IMR-90 (cell line): ENCODE results near the gene TPCN1. TPM values are rescaled to one million over a fixed set of nuclear protein-coding genes. Genes with fewer than 3 reads are reported as not detected.

Experiments
- ATAC-seq: fragments of 200-7000 bp; cut with Tn5 transposase; 2 replicates; pipeline ENCODE4 v1.9.1; 2020; ENCODE audit warnings: low read depth, mild to moderate bottlenecking, moderate library complexity
- BruUV-seq: library from RNA; stranded (reverse); fragments of 400-500 nt; replicated peaks from 2 replicates; lab custom pipeline; 2021; lab: Mats Ljungman, UMichigan
- CTCF ChIA-PET: fragments of 300-600 bp; formaldehyde crosslinking; extraction: SDS; loops from one replicate; lab custom pipeline; 2021; ENCODE audit warnings: antibody characterized with exemption; lab: Yijun Ruan, JAX
- POLR2A ChIA-PET: fragments of 300-600 bp; sonication (Branson Sonifier 250); formaldehyde crosslinking; loops from one replicate; lab custom pipeline; 2022; ENCODE audit warnings: antibody characterized with exemption; ENCODE audit not compliant: unreplicated experiment; lab: Charles Lee
- DNase-seq: peaks from one replicate; pipeline ENCODE4 v3.0.0; 2013
- H2AFZ ChIP-seq: replicated peaks from 2 replicates; pipeline ENCODE3; 2013; ENCODE audit warnings: low read length, mild to moderate bottlenecking; ENCODE audit not compliant: poor library complexity
- H2AK5ac ChIP-seq: 2 replicates; pipeline ENCODE4 v1.6.1; 2013; ENCODE audit warnings: low read depth, low read length, inconsistent platforms
- H2AK9ac ChIP-seq: replicated peaks from 2 replicates; pipeline ENCODE3; 2013; ENCODE audit warnings: mild to moderate bottlenecking, low read depth, low read length, moderate library complexity; ENCODE audit not compliant: poor library complexity
- H2BK120ac ChIP-seq: 2 replicates; pipeline ENCODE4 v1.6.1; 2013; ENCODE audit warnings: low read depth, low read length, inconsistent platforms
- H2BK15ac ChIP-seq: 3 replicates; pipeline ENCODE4 v1.6.1; 2013; ENCODE audit warnings: low read depth, low read length, inconsistent platforms
- H2BK20ac ChIP-seq: 2 replicates; pipeline ENCODE4 v1.6.1; 2013; ENCODE audit warnings: low read depth, mild to moderate bottlenecking, inconsistent platforms, low read length, moderate library complexity
- H2BK5ac ChIP-seq: 2 replicates; pipeline ENCODE4 v1.6.1; 2013; ENCODE audit warnings: mild to moderate bottlenecking, low read depth, low read length, inconsistent platforms; ENCODE audit not compliant: poor library complexity, severe bottlenecking
- H3K14ac ChIP-seq: replicated peaks from 2 replicates; pipeline ENCODE4 v1.6.1; 2013; ENCODE audit warnings: low read depth, low read length, inconsistent platforms
- H3K18ac ChIP-seq: 2 replicates; pipeline ENCODE4 v1.6.1; 2013; ENCODE audit warnings: low read depth, low read length, control low read depth
- H3K23ac ChIP-seq: 2 replicates; pipeline ENCODE4 v1.6.1; 2013; ENCODE audit warnings: low read depth, low read length, inconsistent platforms
- H3K27ac ChIP-seq: 2 replicates; pipeline ENCODE4 v1.5.1; 2013; ENCODE audit warnings: mild to moderate bottlenecking, control low read depth, low read length; ENCODE audit not compliant: insufficient read depth
- H3K27me3 ChIP-seq: 2 replicates; pipeline ENCODE4 v1.6.1; 2013; ENCODE audit warnings: low read length; ENCODE audit not compliant: control insufficient read depth, insufficient read depth
- H3K36me3 ChIP-seq: 2 replicates; pipeline ENCODE4 v1.6.1; 2013; ENCODE audit warnings: low read length, mixed read lengths; ENCODE audit not compliant: control insufficient read depth, insufficient read depth
- H3K4ac ChIP-seq: 2 replicates; pipeline ENCODE4 v1.6.1; 2013; ENCODE audit warnings: low read depth, low read length, inconsistent platforms
- H3K4me1 ChIP-seq: 2 replicates; pipeline ENCODE4 v1.6.1; 2013; ENCODE audit warnings: low read length, mixed read lengths; ENCODE audit not compliant: control insufficient read depth, insufficient read depth
- H3K4me2 ChIP-seq: 2 replicates; pipeline ENCODE4 v1.6.1; 2013; ENCODE audit warnings: low read depth, mild to moderate bottlenecking, control low read depth, low read length, moderate library complexity
- H3K4me3 ChIP-seq: 2 replicates; pipeline ENCODE4 v1.5.1; 2013; ENCODE audit warnings: low read depth, mild to moderate bottlenecking, control low read depth, low read length, moderate library complexity; ENCODE audit not compliant: insufficient read depth
- H3K56ac ChIP-seq: 2 replicates; pipeline ENCODE4 v1.6.1; 2013; ENCODE audit warnings: low read length, inconsistent platforms; ENCODE audit not compliant: insufficient read depth; ENCODE audit errors: extremely low read depth
- H3K79me1 ChIP-seq, 2 experiments: 2 replicates each; pipeline ENCODE4 v1.6.1; 2013; ENCODE audit warnings: low read length in 2 of 2, inconsistent platforms in 1 of 2, low read depth in 1 of 2
- H3K9ac ChIP-seq: 2 replicates; pipeline ENCODE4 v1.6.1; 2013; ENCODE audit warnings: low read depth, low read length, control low read depth
- H3K9me1 ChIP-seq: 2 replicates; pipeline ENCODE4 v1.6.1; 2013; ENCODE audit warnings: low read length, inconsistent platforms; ENCODE audit not compliant: insufficient read depth
- H3K9me3 ChIP-seq: 2 replicates; pipeline ENCODE4 v1.6.1; 2013; ENCODE audit warnings: low read length; ENCODE audit not compliant: control insufficient read depth, insufficient read depth
- H4K20me1 ChIP-seq: 2 replicates; pipeline ENCODE4 v1.6.1; 2013; ENCODE audit warnings: low read length, inconsistent platforms; ENCODE audit not compliant: insufficient read depth
- H4K5ac ChIP-seq: 2 replicates; pipeline ENCODE4 v1.6.1; 2013; ENCODE audit warnings: mild to moderate bottlenecking, low read depth, low read length, control low read depth
- H4K8ac ChIP-seq, 2 experiments: 2 replicates each; pipeline ENCODE4 v1.6.1; 2013; ENCODE audit warnings: low read depth in 2 of 2, low read length in 2 of 2, control low read depth in 1 of 2, inconsistent platforms in 1 of 2
- H4K91ac ChIP-seq: 2 replicates; pipeline ENCODE4 v1.6.1; 2013; ENCODE audit warnings: low read depth, low read length, inconsistent platforms; ENCODE audit not compliant: insufficient read depth
- FOS ChIP-seq: fragments of 150-350 bp; IDR thresholded peaks from 2 replicates; pipeline ENCODE4 v1.6.1; 2016; ENCODE audit warnings: low read depth, low read length
- MAZ ChIP-seq: IDR thresholded peaks from 2 replicates; pipeline ENCODE4 v1.6.1; 2012; ENCODE audit warnings: low read depth, mild to moderate bottlenecking, low read length, improper control_type of control experiment, moderate library complexity, borderline replicate concordance
- POLR2A ChIP-seq: IDR thresholded peaks from 2 replicates; pipeline ENCODE4 v1.6.1; 2012; ENCODE audit warnings: mild to moderate bottlenecking, low read depth, low read length
- RCOR1 ChIP-seq: IDR thresholded peaks from 2 replicates; pipeline ENCODE4 v1.6.1; 2012; ENCODE audit warnings: mild to moderate bottlenecking, low read length, improper control_type of control experiment; ENCODE audit not compliant: insufficient replicate concordance
- SMC3 ChIP-seq: fragments of 150-350 bp; IDR thresholded peaks from 2 replicates; pipeline ENCODE4 v1.6.1; 2016; ENCODE audit warnings: low read depth, mild to moderate bottlenecking, antibody characterized with exemption, low read length, moderate library complexity
- whole genome bisulfite sequencing, 2 experiments: methylation state at CpG; one replicate each; pipeline versions ENCODE4 v1.1.5 to v1.1.7; 2013; ENCODE audit warnings: missing lambda C conversion rate in 2 of 2; ENCODE audit not compliant: insufficient read length in 1 of 2; ENCODE audit errors: extremely low coverage in 2 of 2; 5-methylcytosine and 5-hydroxymethylcytosine counted together
- dilution Hi-C: fragments of 300-500 bp; cut with HindIII; formaldehyde crosslinking; loops from one replicate; pipeline ENCODE4 v1.14.3; 2018; ENCODE audit warnings: low sequenced_read_pairs; ENCODE audit not compliant: unreplicated experiment
- in situ Hi-C: fragments of 300-500 bp; cut with MboI; formaldehyde crosslinking; loops from 3 replicates; pipeline ENCODE4 v1.14.3; 2019; ENCODE audit warnings: low sequenced_read_pairs, inconsistent platforms, mixed read lengths
- intact Hi-C: fragments of 100-400 bp; cut with micrococcal nuclease; formaldehyde crosslinking; loops from 2 replicates; pipeline ENCODE4 v1.10.0; 2022
- polyA plus RNA-seq, 3 experiments: library from polyadenylated mRNA; depleted of rRNA; stranded (reverse); fragments of >200 nt; gene quantifications; 2 replicates each; pipeline ENCODE4 v1.2.3, GENCODE V29; 2012; ENCODE audit warnings: low replicate concordance in 1 of 3
- total RNA-seq: library from RNA; depleted of rRNA; stranded (reverse); fragments of >200 nt; gene quantifications from 2 replicates; pipeline ENCODE4 v1.2.3, GENCODE V29; 2012

Gene TPCN1
- total and polyA plus RNA-seq, 2 of the 4 experiments (the other 2 are of a cell fraction) = 2.0 to 13.2 TPM

- no peak overlapping the region for H3K18ac ChIP-seq
- ChIA-PET POLR2A (no interaction called here), CTCF (no interaction called here)
- no peaks in the 10 kb centered on the region for H3K79me1 ChIP-seq
- H3K9me1 ChIP-seq = peaks cover 11% of the 10 kb centered on the region; the same call in 1 of the 2 replicates
- no peak overlapping the region for H2BK15ac ChIP-seq
- H3K9me3 ChIP-seq = no peaks in the 10 kb centered on the region
- H3K9ac ChIP-seq = no peak overlapping the region
- peaks cover 8% of the 10 kb centered on the region for H3K4me1 ChIP-seq
- in situ Hi-C loops = no loop called here
- H3K56ac ChIP-seq = no peak overlapping the region
- H2AFZ ChIP-seq = no peak overlapping the region
- dilution Hi-C loops = no loop called here
- TF ChIP-seq MAZ (no peak), RCOR1 (no peak), FOS (no peak), POLR2A (no peak), SMC3 (no peak)
- H3K4me3 ChIP-seq = no peak overlapping the region
- no CpG with 5 or more reads among the region's 6 CpGs for WGBS, 2 experiments
- no peaks in the 10 kb centered on the region for H3K27me3 ChIP-seq
- intact Hi-C loops = no loop called here
- H2BK120ac ChIP-seq = no peak overlapping the region
- H3K23ac ChIP-seq = no peak overlapping the region
- H4K8ac ChIP-seq = no peak overlapping the region
- H3K4ac ChIP-seq = no peak overlapping the region
- no peak overlapping the region for H3K4me2 ChIP-seq
- ATAC-seq (no peak), DNase-seq (no peak)
- BruUV-seq = no TSS peak
- H4K5ac ChIP-seq = no peak overlapping the region
- H2BK20ac ChIP-seq = no peak overlapping the region; the same call in 1 of the 2 replicates
- H3K14ac ChIP-seq = no peak overlapping the region
- H4K20me1 ChIP-seq = 0 out of 2 replicates have a peak, but pooled peaks cover 3% of the 10 kb centered on the region
- H2AK9ac ChIP-seq = no peak overlapping the region
- H4K91ac ChIP-seq = no peak overlapping the region
- no peak overlapping the region for H3K27ac ChIP-seq
- no peak overlapping the region for H2BK5ac ChIP-seq
- H2AK5ac ChIP-seq = no peak overlapping the region
- H3K36me3 ChIP-seq = no peaks in the 10 kb centered on the region
Observed at GRCh38 chr12:113211160-113211559, 10.1 kb upstream of the TPCN1 start.
